CD4-positive, alpha-beta T cell (primary cell): Measurements from ENCODE around the gene TNFRSF21. TPM values are rescaled to one million over a fixed set of nuclear protein-coding genes. Genes with fewer than 3 reads are reported as not detected.
A peak's percentile ranks its signal among the peaks of the same experiment; 100 is the strongest.

ENCODE experiments used
- ATAC-seq: fragments of 200-7000 bp; cut with Tn5 transposase; one replicate; pipeline ENCODE4 v1.10.0; 2022; ENCODE audit warnings: mild to moderate bottlenecking; ENCODE audit not compliant: poor library complexity
- CTCF ChIA-PET: fragments of 350-600 bp; sonication (Branson Sonifier 250); formaldehyde crosslinking; loops from one replicate; lab custom pipeline; 2021; ENCODE audit warnings: antibody characterized with exemption, inconsistent platforms; lab: Charles Lee
- POLR2A ChIA-PET: fragments of 350-600 bp; sonication (Branson Sonifier 250); formaldehyde crosslinking; loops from one replicate; lab custom pipeline; 2021; ENCODE audit warnings: antibody characterized with exemption, inconsistent platforms; lab: Charles Lee
- DNase-seq, 14 experiments: peaks; one replicate each; pipeline ENCODE4 v3.0.0-alpha.2; 2013 to 2020; ENCODE audit warnings: mixed read lengths in 2 of 14
- H3K27ac ChIP-seq, 2 donors: one replicate each; pipeline versions ENCODE4 v1.5.1 to v1.7.0; 2013; ENCODE audit warnings: low read length in 2 of 2, low read depth in 1 of 2, mild to moderate bottlenecking in 1 of 2
- H3K27me3 ChIP-seq, 2 experiments: 1 replicate in 1 of 2; 2 replicates in 1 of 2; pipeline versions ENCODE4 v1.6.1 to v1.7.0; 2013; ENCODE audit warnings: low read length in 2 of 2, control low read depth in 1 of 2, mild to moderate bottlenecking in 1 of 2, moderate library complexity in 1 of 2; ENCODE audit not compliant: insufficient read depth in 2 of 2, control insufficient read depth in 1 of 2
- H3K36me3 ChIP-seq: one replicate; pipeline ENCODE4 v1.6.1; 2013; ENCODE audit warnings: low read length, control low read depth; ENCODE audit not compliant: insufficient read depth
- H3K4me1 ChIP-seq: one replicate; pipeline ENCODE4 v1.6.1; 2013; ENCODE audit warnings: low read length, control low read depth; ENCODE audit not compliant: insufficient read depth
- H3K4me3 ChIP-seq: one replicate; pipeline ENCODE4 v1.5.1; 2013; ENCODE audit warnings: mild to moderate bottlenecking, low read length, moderate library complexity
- H3K9me3 ChIP-seq, 2 experiments: 1 replicate in 1 of 2; 2 replicates in 1 of 2; pipeline versions ENCODE4 v1.6.1 to v1.7.0; 2013; ENCODE audit warnings: low read length in 2 of 2, mild to moderate bottlenecking in 2 of 2, control low read depth in 1 of 2, moderate library complexity in 1 of 2; ENCODE audit not compliant: control insufficient read depth in 1 of 2, insufficient read depth in 1 of 2
- H3K27ac Mint-ChIP-seq: one replicate; pipeline ENCODE4 v1.8.0; 2020; ENCODE audit warnings: mixed read lengths
- H3K27me3 Mint-ChIP-seq: one replicate; pipeline ENCODE4 v1.8.0; 2021; ENCODE audit warnings: mixed read lengths
- H3K36me3 Mint-ChIP-seq: one replicate; pipeline ENCODE4 v1.8.0; 2021; ENCODE audit warnings: low read depth, mixed read lengths
- H3K4me1 Mint-ChIP-seq: one replicate; pipeline ENCODE4 v1.8.0; 2021; ENCODE audit warnings: low read depth, mixed read lengths
- H3K4me3 Mint-ChIP-seq: one replicate; pipeline ENCODE4 v1.8.0; 2020; ENCODE audit warnings: mild to moderate bottlenecking, mixed read lengths
- H3K9me3 Mint-ChIP-seq: one replicate; pipeline ENCODE4 v1.8.0; 2020; ENCODE audit warnings: mixed read lengths
- CTCF ChIP-seq: fragments of 200-600 bp; IDR thresholded peaks from one replicate; pipeline ENCODE4 v1.8.0; 2022; ENCODE audit warnings: antibody characterized with exemption, mild to moderate bottlenecking
- intact Hi-C, 2 experiments: fragments of 100-400 bp; cut with DNase I in 1 of 2; cut with micrococcal nuclease in 1 of 2; formaldehyde crosslinking; loops; one replicate each; pipeline versions ENCODE4 v1.15.1 to v1.9.0; 2023 to 2025; cut with DNase I, micrococcal nuclease
- total RNA-seq, 174 experiments: library from RNA in 2 of 174; stranded (reverse) in 2 of 174; gene quantifications; one replicate each; pipeline ENCODE4 v1.2.3 and lab custom pipeline; 2021 to 2026

TNFRSF21 gene
- total RNA-seq, 2 experiments from 2014 or later = 0.92 to 0.96 TPM

GRCh38 chr6:47241742-47242482 lies 67.8 kb downstream of the TNFRSF21 start:
- Mint-ChIP-seq H3K4me3 (no peak overlapping the region), H3K27ac (peak overlapping the region; percentile 60), H3K27me3 (no peaks in the 10 kb centered on the region), H3K36me3 (no peaks in the 10 kb centered on the region), H3K9me3 (no peaks in the 10 kb centered on the region), H3K4me1 (peaks cover 50% of the 10 kb centered on the region)
- Histone ChIP-seq H3K9me3 (no peaks in the 10 kb centered on the region), H3K36me3 (no peaks in the 10 kb centered on the region), H3K4me1 (peaks cover 8% of the 10 kb centered on the region), H3K27ac (no peak overlapping the region), H3K4me3 (no peak overlapping the region), H3K27me3 (no peaks in the 10 kb centered on the region)
- ChIA-PET POLR2A (interaction anchor here (0.7 kb wide), 1 partner anchor 9 kb away, joined by 4 read pairs; no protein-coding TSS in a partner anchor), CTCF (no interaction called here)
- DNase-seq (no peak), ATAC-seq (no peak)
- intact Hi-C loops = no loop called here
- no peak for TF ChIP-seq CTCF

- H3K27me3 ChIP-seq = no peaks in the 10 kb centered on the region
- Mint-ChIP-seq H3K36me3 (no peaks in the 10 kb centered on the region), H3K27me3 (no peaks in the 10 kb centered on the region), H3K4me3 (no peak overlapping the region), H3K27ac (no peak overlapping the region), H3K4me1 (peaks cover 34% of the 10 kb centered on the region), H3K9me3 (no peaks in the 10 kb centered on the region)
- no peaks in the 10 kb centered on the region for H3K9me3 ChIP-seq
- ATAC-seq (no peak), DNase-seq (no peak)
- POLR2A ChIA-PET = no interaction called here
- H3K36me3 ChIP-seq = no peaks in the 10 kb centered on the region
- CTCF ChIA-PET = no interaction called here
- peaks cover 8% of the 10 kb centered on the region for H3K4me1 ChIP-seq
- intact Hi-C loops = no loop called here
- TF ChIP-seq CTCF = no peak
- no peak overlapping the region for H3K27ac ChIP-seq
- H3K4me3 ChIP-seq = no peak overlapping the region
These were observed 69.3 kb downstream of the TNFRSF21 start for GRCh38 chr6:47240277-47240890.

GRCh38 chr6:47239546-47239945 lies 70.2 kb downstream of the TNFRSF21 start:
- Mint-ChIP-seq H3K36me3 (no peaks in the 10 kb centered on the region), H3K27ac (no peak overlapping the region), H3K9me3 (no peaks in the 10 kb centered on the region), H3K27me3 (no peaks in the 10 kb centered on the region), H3K4me3 (no peak overlapping the region), H3K4me1 (peaks cover 26% of the 10 kb centered on the region)
- no peak overlapping the region for H3K4me3 ChIP-seq
- intact Hi-C loops = no loop called here
- H3K36me3 ChIP-seq = no peaks in the 10 kb centered on the region
- no peaks in the 10 kb centered on the region for H3K9me3 ChIP-seq
- ChIA-PET CTCF (no interaction called here), POLR2A (no interaction called here)
- ATAC-seq (no peak), DNase-seq (no peak)
- TF ChIP-seq CTCF = no peak
- peaks cover 8% of the 10 kb centered on the region for H3K4me1 ChIP-seq
- no peaks in the 10 kb centered on the region for H3K27me3 ChIP-seq
- H3K27ac ChIP-seq = no peak overlapping the region
